Caco-2 (cell line): ENCODE measurements around the gene MAD1L1. TPM values are rescaled to one million over a fixed set of nuclear protein-coding genes. Genes with fewer than 3 reads are reported as not detected.

Source experiments
- BruUV-seq: library from RNA; stranded (reverse); fragments of 400-500 nt; replicated peaks from 2 replicates; lab custom pipeline; 2021; lab: Mats Ljungman, UMichigan
- CTCF ChIA-PET: fragments of 300-600 bp; sonication (Branson Sonifier 250); formaldehyde crosslinking; loops from one replicate; lab custom pipeline; 2022; ENCODE audit warnings: antibody characterized with exemption; lab: Charles Lee
- POLR2A ChIA-PET: fragments of 300-600 bp; sonication (Branson Sonifier 250); formaldehyde crosslinking; loops from one replicate; lab custom pipeline; 2022; ENCODE audit warnings: antibody characterized with exemption; lab: Charles Lee
- DNase-seq, 2 experiments: peaks; one replicate each; pipeline versions ENCODE4 v3.0.0 to v3.0.0-alpha.2; 2020 to 2022
- H3K27me3 ChIP-seq: replicated peaks from 2 replicates; pipeline ENCODE4 v1.6.0; 2011; ENCODE audit warnings: low read length; ENCODE audit not compliant: control insufficient read depth, insufficient read depth
- H3K36me3 ChIP-seq: 2 replicates; pipeline ENCODE4 v1.5.1; 2011; ENCODE audit warnings: low read length; ENCODE audit not compliant: control insufficient read depth, insufficient read depth
- H3K4me1 ChIP-seq: fragments of 250-450 bp; sonication (Bioruptor Pico); 2 replicates; pipeline ENCODE4 v1.5.1; 2020; ENCODE audit warnings: mild to moderate bottlenecking
- H3K4me3 ChIP-seq: 2 replicates; pipeline ENCODE4 v1.5.1; 2011; ENCODE audit warnings: low read depth, mild to moderate bottlenecking, control low read depth, low read length
- H3K9me3 ChIP-seq: fragments of 250-450 bp; sonication (Bioruptor Pico); 2 replicates; pipeline ENCODE4 v1.5.1; 2020; ENCODE audit warnings: mild to moderate bottlenecking, moderate library complexity
- H3K27ac Mint-ChIP-seq: one replicate; pipeline ENCODE4 v1.8.0; 2022; ENCODE audit warnings: mixed read lengths; ENCODE audit not compliant: unreplicated experiment
- H3K27me3 Mint-ChIP-seq: one replicate; pipeline ENCODE4 v1.8.0; 2022; ENCODE audit warnings: mixed read lengths; ENCODE audit not compliant: insufficient read depth, unreplicated experiment
- H3K36me3 Mint-ChIP-seq: one replicate; pipeline ENCODE4 v1.8.0; 2022; ENCODE audit warnings: mild to moderate bottlenecking, mixed read lengths; ENCODE audit not compliant: insufficient read depth, unreplicated experiment
- H3K4me1 Mint-ChIP-seq: one replicate; pipeline ENCODE4 v1.8.0; 2022; ENCODE audit warnings: low read depth, mixed read lengths; ENCODE audit not compliant: unreplicated experiment
- H3K4me3 Mint-ChIP-seq: one replicate; pipeline ENCODE4 v1.8.0; 2022; ENCODE audit warnings: mild to moderate bottlenecking, moderate library complexity, mixed read lengths; ENCODE audit not compliant: unreplicated experiment
- H3K9me3 Mint-ChIP-seq: one replicate; pipeline ENCODE4 v1.8.0; 2022; ENCODE audit warnings: mixed read lengths; ENCODE audit not compliant: unreplicated experiment
- CTCF ChIP-seq, 2 experiments: fragments of 200-600 bp in 1 of 2; IDR thresholded peaks; 1 replicate in 1 of 2; 2 replicates in 1 of 2; pipeline versions ENCODE4 v1.5.1 to v1.8.0; 2011 to 2022; ENCODE audit warnings: antibody characterized with exemption in 1 of 2, control low read depth in 1 of 2, inconsistent platforms in 1 of 2, low read depth in 1 of 2, low read length in 1 of 2, mild to moderate bottlenecking in 1 of 2, moderate library complexity in 1 of 2; ENCODE audit not compliant: insufficient read depth in 1 of 2, severe bottlenecking in 1 of 2, unreplicated experiment in 1 of 2
- intact Hi-C: fragments of 100-400 bp; cut with micrococcal nuclease; formaldehyde crosslinking; loops from one replicate; pipeline ENCODE4 v1.10.0; 2022; ENCODE audit not compliant: unreplicated experiment
- total RNA-seq: library from RNA; stranded (reverse); gene quantifications from 2 replicates; pipeline ENCODE4 v1.2.3, GENCODE V29; 2022

MAD1L1 gene
- total RNA-seq, 1 experiment from 2014 or later: 58.6 TPM

DNA sequence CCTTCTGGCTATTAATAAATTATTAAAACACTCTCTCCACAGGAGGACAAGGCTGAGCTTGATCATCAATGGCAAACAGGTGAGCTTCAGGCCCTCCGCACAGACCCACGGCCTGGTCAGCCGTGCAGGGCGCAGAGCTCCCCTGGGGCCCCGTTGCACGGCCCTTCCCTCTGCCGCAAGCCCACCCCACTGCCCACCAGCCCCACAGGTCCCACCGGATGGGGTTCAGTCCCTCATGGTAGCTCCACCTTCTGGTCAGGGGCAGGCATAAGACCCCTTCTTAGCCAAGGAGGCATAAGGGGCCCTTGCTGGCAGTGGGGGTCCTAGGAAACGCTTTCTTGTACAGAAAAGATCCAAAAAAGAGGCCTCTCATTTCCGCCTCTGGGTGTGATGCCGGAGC lies 84.6 kb downstream of the MAD1L1 start:
- Mint-ChIP-seq H3K9me3 (no peaks in the 10 kb centered on the region), H3K4me3 (no peak overlapping the region), H3K36me3 (peaks cover 38% of the 10 kb centered on the region), H3K27me3 (no peaks in the 10 kb centered on the region), H3K27ac (no peak overlapping the region), H3K4me1 (peaks cover 5% of the 10 kb centered on the region)
- Histone ChIP-seq H3K4me3 (no peak overlapping the region), H3K27me3 (no peaks in the 10 kb centered on the region), H3K4me1 (no peaks in the 10 kb centered on the region), H3K9me3 (no peaks in the 10 kb centered on the region), H3K36me3 (peaks cover 4% of the 10 kb centered on the region)
- no peak for DNase-seq
- TF ChIP-seq CTCF (IDR thresholded peaks at IDR 0.05; ENCODE audit: insufficient read depth in 1 of 2, low read depth in 1 of 2, low read length in 1 of 2, severe bottlenecking in 1 of 2, unreplicated experiment in 1 of 2): no peak
- no TSS peak for BruUV-seq
- POLR2A ChIA-PET: no interaction called here
- CTCF ChIA-PET: no interaction called here
- intact Hi-C loops: no loop called here

- peaks cover 4% of the 10 kb centered on the region for H3K36me3 ChIP-seq
- BruUV-seq: no TSS peak
These were observed 85.9 kb downstream of the MAD1L1 start for GRCh38 chr7:2146676-2147472.

More at GRCh38 chr7:2146676-2147472, 85.9 kb downstream of the MAD1L1 start:
- no peak for TF ChIP-seq CTCF (IDR thresholded peaks at IDR 0.05; ENCODE audit: insufficient read depth in 1 of 2, low read depth in 1 of 2, low read length in 1 of 2, severe bottlenecking in 1 of 2, unreplicated experiment in 1 of 2)
- no peak overlapping the region for H3K27ac Mint-ChIP-seq
- ChIA-PET POLR2A (no interaction called here), CTCF (interaction anchor here (0.7 kb wide), 1 partner anchor 57 kb away, joined by 3 read pairs; no protein-coding TSS in a partner anchor)
- peaks cover 43% of the 10 kb centered on the region for H3K36me3 Mint-ChIP-seq
- Histone ChIP-seq H3K9me3 (no peaks in the 10 kb centered on the region), H3K4me1 (no peaks in the 10 kb centered on the region), H3K4me3 (no peak overlapping the region), H3K27me3 (no peaks in the 10 kb centered on the region)
- no peaks in the 10 kb centered on the region for H3K27me3 Mint-ChIP-seq
- H3K4me3 Mint-ChIP-seq: no peak overlapping the region
- H3K4me1 Mint-ChIP-seq: peaks cover 5% of the 10 kb centered on the region
- no peaks in the 10 kb centered on the region for H3K9me3 Mint-ChIP-seq
- no peak for DNase-seq
- intact Hi-C loops: no loop called here
